Hematopoietic multipotent progenitor cell treated with erythropoietin and hydrocortisone succinate and interleukin-3 and kit ligand, for 15 days (in vitro differentiated cells): ENCODE data around the gene RGMA.

ENCODE experiments used
- DNase-seq: peaks from one replicate; pipeline ENCODE4 v3.0.0-alpha.2; 2015; ENCODE audit warnings: low spot score

Gene RGMA

GRCh38 chr15:93091465-93091864, 2.5 kb upstream of the RGMA start:
- DNase-seq: no peak

DNA sequence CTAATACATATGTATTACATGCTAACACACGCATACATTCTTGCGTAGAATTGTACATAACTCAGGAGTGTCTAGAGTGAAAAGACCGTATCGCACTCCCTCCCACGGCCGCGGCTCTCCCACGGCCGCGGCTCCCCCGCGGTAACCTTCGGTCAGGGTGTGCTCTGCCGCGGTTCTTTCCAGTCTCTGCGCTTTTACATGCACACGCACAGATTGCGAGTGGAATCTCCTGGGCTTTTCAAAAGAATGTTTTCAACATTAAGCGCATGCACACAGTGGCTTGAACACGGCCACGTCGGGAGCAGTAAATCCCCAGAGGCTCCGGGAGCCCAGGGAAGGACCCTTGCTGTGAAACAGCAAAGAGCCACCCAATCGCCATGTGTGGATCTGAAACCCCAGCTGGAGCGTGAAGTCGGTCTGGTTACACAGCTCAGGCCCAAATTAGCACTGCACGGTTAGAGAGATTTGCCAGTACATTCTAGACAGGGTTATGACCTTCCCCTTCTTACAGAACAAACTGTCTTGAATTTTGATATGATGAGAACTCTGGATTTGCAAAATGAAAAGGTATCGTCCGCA, 805 bp upstream of the RGMA start:
- DNase-seq: no peak

DNA sequence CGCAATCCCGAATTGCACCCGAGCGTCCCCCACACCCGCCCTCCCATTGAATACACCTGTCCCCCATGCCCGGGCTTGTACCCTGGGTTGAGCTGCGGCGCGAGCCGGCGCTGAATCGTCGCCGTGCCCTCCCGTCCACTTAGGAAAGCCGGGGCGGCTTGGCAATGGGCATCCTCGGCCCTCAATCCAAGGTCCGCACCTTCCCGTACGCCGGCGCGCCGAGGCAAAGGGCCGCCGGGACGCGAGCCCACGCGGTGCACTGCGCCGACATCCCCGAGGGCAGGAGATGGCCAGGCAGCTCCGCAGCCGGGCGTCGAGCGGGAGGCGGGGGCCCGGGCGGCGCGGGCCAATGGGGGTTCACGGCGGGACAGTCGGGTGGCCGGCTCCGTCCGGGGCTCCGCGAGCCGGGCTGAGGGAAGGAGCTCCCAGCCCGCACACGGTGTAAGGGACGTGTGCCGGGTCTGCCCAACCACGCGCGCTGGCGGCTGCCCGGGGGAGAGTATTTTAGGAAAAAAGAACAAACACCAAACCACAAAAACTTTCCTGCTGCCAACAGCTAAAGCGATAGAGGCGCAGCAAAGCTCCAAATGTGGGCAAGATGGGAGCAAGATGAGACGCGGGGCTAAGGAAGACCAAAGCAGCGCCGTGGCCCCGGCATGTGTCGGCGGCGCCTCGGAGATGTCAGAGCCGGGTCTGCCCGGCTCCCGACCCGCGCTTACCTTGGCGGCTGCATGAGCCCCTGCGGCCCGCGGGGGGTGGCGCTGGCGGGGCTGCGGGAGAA, 621 bp downstream of the RGMA start:
- no peak for DNase-seq

GRCh38 chr15:93087825-93088199, 1.2 kb downstream of the RGMA start:
- peak; percentile 57 for DNase-seq

DNA sequence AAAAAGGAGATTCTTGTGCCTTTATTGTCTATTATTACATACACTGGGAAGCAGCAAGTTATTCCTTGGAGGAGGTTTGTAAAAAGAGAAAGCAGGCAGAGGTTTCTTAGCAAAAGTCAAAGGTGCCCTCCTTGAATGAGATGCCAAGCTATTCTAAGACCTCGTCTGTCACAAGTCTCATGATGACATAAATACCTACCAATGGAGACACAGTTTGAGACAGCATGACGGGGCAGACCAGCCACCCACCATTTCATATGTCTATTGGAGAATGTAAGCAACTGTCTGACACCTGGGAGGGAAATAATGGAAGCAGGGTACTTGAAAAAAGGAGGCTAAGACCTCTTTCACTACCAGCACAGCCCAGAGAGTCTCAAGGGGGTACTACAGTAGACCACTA, 2.2 kb downstream of the RGMA start:
- no peak for DNase-seq

GRCh38 chr15:93085692-93086091, 3.3 kb downstream of the RGMA start:
- DNase-seq: no peak

- DNase-seq: no peak
These were observed 6.2 kb downstream of the RGMA start for GRCh38 chr15:93082861-93083260.

GRCh38 chr15:93081399-93081798, 7.6 kb downstream of the RGMA start:
- DNase-seq: no peak

DNA sequence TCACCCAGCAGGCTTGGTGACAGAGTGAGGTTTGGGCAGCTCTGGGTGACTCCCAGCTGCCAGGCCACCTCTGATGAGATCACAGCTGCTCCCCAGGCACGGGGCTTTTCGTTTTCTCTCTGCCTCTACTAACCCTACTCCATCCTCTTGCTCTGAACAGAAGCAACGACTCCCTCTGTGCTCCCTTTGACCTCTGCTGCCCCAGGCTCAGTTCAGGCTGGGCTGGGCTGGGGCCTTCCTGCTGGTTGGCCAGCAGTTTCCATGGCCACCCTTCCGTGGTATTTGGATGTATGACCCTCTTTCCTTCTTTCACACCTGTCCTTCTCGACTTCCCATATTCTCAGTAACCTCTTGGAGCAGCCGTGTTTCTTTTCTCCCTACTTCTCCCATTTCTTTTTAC, 8.6 kb downstream of the RGMA start:
- DNase-seq: no peak

GRCh38 chr15:93076875-93077274, 12.1 kb downstream of the RGMA start:
- no peak for DNase-seq

GRCh38 chr15:93076217-93076616, 12.8 kb downstream of the RGMA start:
- no peak for DNase-seq

GRCh38 chr15:93074599-93074998, 14.4 kb downstream of the RGMA start:
- no peak for DNase-seq

DNA sequence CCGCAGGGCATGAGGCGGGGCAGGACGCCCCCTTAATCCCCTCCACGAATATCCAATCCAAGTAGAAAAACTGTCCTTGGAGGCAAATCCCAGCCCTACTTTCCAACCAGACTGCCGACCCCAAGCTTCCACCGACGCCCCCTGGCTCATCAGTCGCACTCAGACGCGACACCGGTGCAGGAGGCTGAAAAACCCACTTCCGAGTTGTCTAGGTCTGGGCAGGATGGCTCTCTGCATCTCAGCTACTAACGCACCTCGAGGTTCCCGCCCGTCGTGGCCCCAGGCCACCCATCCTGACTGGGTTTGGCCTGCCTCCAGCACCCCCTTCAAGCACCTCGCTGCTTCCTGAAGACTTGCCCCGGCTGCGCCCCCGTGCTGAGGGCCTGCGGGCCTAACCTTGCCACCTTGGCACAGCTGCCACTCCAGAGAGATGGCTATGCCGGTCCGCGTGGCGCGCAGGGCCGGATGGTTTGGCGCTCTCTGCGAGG, 15.5 kb downstream of the RGMA start:
- DNase-seq: no peak

DNA sequence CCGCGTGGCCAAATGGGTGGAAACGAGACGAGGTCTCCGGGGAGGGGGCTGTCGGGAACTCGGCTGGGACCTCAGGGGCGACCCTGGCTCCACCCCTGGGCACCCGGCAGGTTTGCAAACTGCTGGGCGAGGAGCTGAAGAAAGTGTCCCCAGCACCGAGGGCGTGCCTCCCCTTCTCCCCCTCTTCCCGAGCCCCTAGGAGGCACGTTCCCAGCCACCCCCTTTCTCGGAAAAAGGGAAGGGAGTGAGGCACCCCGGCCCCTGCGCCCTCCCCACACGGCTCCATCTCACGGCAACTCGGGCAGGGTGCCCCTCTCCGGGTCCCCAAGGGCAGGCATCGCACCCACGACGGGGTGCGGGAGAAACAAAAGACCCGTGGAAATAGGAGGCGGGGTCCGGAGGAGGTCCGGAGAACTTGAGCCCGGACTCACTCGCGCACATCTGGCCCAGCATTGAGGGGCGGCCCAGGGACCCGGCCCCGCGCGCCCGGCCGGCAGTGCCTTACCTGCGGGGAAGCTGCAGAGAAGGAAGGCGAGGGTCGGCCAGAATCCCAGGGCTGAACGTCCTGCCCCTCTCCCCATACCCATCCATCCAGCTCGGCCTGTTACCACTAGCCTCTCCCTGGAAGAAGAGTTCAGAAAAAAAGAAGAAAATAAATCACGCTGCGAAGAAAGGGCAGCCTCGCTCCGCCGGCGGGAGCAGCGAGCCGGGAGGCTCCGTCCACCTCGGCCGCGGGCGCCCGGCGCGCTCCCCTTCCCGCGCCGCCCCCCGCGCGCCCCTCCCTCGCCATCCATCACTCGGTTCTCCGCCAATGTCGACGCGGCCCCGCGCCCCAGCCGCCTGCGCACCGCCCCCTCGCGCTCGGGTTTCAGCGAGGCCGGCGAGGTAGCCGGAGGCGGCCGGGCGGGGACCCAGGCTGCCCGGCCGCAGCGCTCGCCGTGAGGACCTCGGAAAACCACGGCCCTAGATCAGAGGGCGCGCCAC, 16.3 kb downstream of the RGMA start:
- no peak for DNase-seq

GRCh38 chr15:93072011-93072410, 17.0 kb downstream of the RGMA start:
- no peak for DNase-seq

- DNase-seq: no peak
These were observed 17.5 kb downstream of the RGMA start for GRCh38 chr15:93071469-93071936.

GRCh38 chr15:93070551-93071296, 18.3 kb downstream of the RGMA start:
- DNase-seq: no peak

DNA sequence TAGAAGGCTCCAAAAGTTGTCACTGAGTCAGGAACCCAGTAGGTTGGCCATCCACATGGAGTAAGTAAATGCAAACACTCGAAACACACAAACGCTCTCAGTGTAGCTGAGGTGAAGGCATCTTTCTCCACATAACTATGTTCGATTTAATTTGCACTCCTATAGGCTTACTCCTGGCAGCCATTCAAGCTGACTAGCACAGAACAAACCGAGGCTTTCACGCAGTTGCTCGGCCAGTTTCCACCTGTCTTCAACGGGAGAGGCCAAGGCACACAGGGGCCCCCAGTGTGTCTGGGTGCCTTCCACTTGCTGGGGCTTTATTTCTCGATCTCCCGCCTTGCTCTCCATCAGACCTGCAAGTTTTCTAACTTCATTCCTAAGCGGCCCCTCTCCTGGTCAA, 18.9 kb downstream of the RGMA start:
- no peak for DNase-seq

- no peak for DNase-seq
These were observed 20.3 kb downstream of the RGMA start for GRCh38 chr15:93068581-93069199.

- DNase-seq: no peak
These were observed 21.3 kb downstream of the RGMA start for GRCh38 chr15:93067649-93068085.
